Breast epithelium (tissue), 3 donors: ENCODE data around the gene OS9.

Source experiments
- POLR2AphosphoS5 ChIP-seq, 3 donors: sonication (generic); formaldehyde crosslinking; IDR thresholded peaks; one replicate each; pipeline ENCODE4 v1.6.1; 2017; ENCODE audit warnings: antibody characterized with exemption in 3 of 3
- TF ChIP-seq, protein P1 (sequence below), 3 donors: fragments of 450-650 bp; IDR thresholded peaks; one replicate each; pipeline ENCODE4 v1.5.1; 2016 to 2017; ENCODE audit warnings: antibody characterized with exemption in 3 of 3, mild to moderate bottlenecking in 3 of 3, moderate library complexity in 3 of 3

GRCh38 chr12:57762463-57762862, 68.5 kb downstream of the OS9 start:
- TF ChIP-seq, protein P1, sequence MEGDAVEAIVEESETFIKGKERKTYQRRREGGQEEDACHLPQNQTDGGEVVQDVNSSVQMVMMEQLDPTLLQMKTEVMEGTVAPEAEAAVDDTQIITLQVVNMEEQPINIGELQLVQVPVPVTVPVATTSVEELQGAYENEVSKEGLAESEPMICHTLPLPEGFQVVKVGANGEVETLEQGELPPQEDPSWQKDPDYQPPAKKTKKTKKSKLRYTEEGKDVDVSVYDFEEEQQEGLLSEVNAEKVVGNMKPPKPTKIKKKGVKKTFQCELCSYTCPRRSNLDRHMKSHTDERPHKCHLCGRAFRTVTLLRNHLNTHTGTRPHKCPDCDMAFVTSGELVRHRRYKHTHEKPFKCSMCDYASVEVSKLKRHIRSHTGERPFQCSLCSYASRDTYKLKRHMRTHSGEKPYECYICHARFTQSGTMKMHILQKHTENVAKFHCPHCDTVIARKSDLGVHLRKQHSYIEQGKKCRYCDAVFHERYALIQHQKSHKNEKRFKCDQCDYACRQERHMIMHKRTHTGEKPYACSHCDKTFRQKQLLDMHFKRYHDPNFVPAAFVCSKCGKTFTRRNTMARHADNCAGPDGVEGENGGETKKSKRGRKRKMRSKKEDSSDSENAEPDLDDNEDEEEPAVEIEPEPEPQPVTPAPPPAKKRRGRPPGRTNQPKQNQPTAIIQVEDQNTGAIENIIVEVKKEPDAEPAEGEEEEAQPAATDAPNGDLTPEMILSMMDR (IDR thresholded peaks at IDR 0.05), result no peak
- no peak for TF ChIP-seq POLR2AphosphoS5 (IDR thresholded peaks at IDR 0.05)
